DMS79 treated with DMSO at 0.1 percent for 48 hours (cell line): ENCODE measurements around the gene ABCF3.

ENCODE experiments used
- DNase-seq: peaks from one replicate; lab custom pipeline; 2025; lab: John Stamatoyannopoulos, UW

Gene ABCF3

DNA sequence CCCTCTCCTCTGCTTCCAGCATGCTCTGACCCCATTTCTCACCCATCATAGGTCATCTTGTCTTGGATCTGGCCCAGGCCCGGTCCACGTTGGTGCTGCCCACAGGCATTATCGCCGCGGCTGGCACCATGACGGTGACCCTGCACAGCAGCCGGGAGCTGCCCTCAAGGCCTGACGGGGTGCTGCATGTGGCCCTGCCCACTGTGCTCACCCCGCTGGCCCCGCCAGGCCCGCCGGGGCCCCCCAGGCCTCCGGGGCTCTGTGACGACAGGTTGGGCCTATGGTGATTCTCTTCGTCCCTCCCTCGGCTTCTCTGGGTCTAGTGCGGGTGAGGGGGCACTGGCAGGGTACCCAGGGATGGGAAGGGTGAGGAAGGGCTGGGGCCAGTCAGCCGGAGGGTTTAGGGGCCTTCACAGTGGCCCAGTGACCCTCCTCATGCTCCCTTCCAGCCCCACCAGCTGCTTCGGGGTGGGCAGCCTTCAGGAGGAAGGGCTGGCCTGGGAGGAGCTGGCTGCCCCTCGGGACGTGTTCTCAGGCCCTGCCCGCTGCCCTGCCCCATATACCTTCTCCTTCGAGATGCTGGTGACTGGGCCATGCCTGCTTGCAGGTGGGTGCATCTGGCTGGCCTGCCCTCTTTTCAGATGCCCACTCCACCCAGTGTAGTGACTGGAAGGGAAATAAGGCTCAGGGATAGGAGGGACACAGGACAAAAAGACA lies 47.3 kb downstream of the ABCF3 start:
- no peak for DNase-seq

DNA sequence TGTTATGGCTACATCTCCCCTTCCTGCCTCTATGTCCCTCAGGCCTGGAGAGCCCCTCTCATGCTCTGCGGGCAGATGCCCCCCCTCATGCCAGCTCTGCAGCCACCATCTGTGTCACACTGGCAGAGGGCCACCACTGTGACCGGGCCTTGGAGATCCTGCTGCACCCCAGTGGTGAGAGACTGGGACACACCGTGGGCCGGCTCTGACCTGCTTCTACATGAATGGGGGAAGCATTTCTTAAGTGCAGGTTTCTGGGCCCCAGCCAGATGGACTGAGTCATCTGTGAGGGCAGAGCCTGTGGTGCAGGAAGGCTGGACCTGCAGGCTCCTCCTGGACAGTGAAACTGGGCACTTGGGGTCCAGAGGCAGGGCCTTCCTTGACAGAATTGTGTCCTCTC lies 48.2 kb downstream of the ABCF3 start:
- peak; percentile 22 for DNase-seq

- DNase-seq, result no peak
Measured at GRCh38 chr3:184234671-184235380, 48.8 kb downstream of the ABCF3 start.

- DNase-seq, result no peak
Measured at GRCh38 chr3:184235381-184236032, 49.5 kb downstream of the ABCF3 start.

DNA sequence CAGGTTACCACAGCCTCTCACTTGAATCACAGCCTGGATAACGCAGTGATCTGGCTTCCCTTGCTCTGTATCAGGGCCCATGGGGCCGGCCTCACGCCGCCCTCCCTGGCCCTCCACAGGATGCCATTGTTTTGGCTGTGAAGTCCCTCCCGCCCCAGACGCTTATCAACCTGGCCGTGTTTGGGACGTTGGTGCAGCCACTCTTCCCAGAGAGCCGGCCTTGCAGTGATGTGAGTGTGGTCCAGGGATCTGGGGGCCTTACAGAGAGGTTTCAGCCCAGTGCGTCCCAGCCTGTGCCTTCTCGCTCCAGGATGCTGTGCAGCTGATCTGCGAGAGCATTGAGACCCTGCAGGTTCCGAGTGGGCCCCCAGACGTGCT lies 50.0 kb downstream of the ABCF3 start:
- DNase-seq, result no peak

- DNase-seq, result no peak
Measured at GRCh38 chr3:184236636-184237035, 50.6 kb downstream of the ABCF3 start.

- no peak for DNase-seq
Measured at GRCh38 chr3:184237211-184237610, 51.2 kb downstream of the ABCF3 start.

GRCh38 chr3:184237807-184238206 lies 51.8 kb downstream of the ABCF3 start:
- DNase-seq, result no peak

GRCh38 chr3:184238246-184238818 lies 52.3 kb downstream of the ABCF3 start:
- DNase-seq, result no peak

- no peak for DNase-seq
Measured at GRCh38 chr3:184239221-184239620, 53.2 kb downstream of the ABCF3 start.

DNA sequence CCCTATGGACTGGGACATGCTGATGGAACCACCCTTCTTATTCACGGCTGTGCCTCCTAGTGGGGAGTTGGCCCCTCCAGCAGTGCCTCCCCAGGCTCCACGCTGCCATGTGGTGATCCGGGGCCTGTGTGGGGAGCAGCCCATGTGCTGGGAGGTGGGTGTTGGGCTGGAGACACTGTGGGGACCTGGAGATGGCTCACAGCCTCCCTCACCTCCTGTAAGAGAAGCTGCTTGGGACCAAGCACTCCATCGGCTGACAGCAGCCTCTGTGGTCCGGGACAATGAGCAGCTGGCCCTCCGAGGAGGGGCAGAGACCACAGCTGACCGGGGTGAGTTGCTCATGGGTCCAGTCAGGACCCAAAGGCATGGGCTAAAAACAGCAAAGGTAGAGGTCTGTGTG lies 53.7 kb downstream of the ABCF3 start:
- no peak for DNase-seq

GRCh38 chr3:184240384-184241140 lies 54.6 kb downstream of the ABCF3 start:
- no peak for DNase-seq

GRCh38 chr3:184241141-184241446 lies 55.1 kb downstream of the ABCF3 start:
- no peak for DNase-seq

- DNase-seq, result peak; percentile 53
Measured at GRCh38 chr3:184241447-184242296, 55.7 kb downstream of the ABCF3 start.

- DNase-seq, result no peak
Measured at GRCh38 chr3:184242297-184242685, 56.3 kb downstream of the ABCF3 start.
